Measurements from ENCODE around the gene CYP4F8.
"Not testable (repeated sequence)": the region's sequence is repeated elsewhere in the genome, so short reads cannot be mapped to it uniquely, and the experiment has no call there.

Gene CYP4F8

GRCh38 chr19:15614507-15615379 is at the start of gene CYP4F8:
CYP4F8 (plus strand) TSS chr19:15615218; CDS start chr19:15615617, 399 bp downstream.
- DNase-seq, result no peak

- DNase-seq, result no peak
Measured at GRCh38 chr19:15570420-15570819, 44.6 kb upstream of the CYP4F8 start.

DNA sequence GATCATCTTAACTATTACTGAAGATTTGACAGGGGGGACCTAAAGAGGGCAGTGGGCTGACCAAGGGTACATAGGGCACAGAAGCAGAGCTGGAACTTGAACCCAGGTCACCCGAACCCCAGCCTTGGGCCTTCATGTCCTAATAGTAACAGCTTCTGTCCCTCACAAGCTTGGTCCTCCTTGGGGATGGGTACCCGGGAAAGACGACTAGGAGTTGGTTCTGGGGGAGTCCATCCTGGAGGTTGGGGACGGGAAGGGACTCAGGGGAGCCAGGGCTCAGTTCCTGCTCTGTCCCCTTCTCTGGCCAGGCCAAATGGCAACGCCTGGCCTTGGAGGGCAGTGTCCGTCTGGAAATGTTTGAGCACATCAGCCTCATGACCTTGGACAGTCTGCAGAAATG is 39.6 kb upstream of the CYP4F8 start:
- DNase-seq, result no peak

GRCh38 chr19:15576526-15577156 is 38.4 kb upstream of the CYP4F8 start:
- DNase-seq, result no peak

DNA sequence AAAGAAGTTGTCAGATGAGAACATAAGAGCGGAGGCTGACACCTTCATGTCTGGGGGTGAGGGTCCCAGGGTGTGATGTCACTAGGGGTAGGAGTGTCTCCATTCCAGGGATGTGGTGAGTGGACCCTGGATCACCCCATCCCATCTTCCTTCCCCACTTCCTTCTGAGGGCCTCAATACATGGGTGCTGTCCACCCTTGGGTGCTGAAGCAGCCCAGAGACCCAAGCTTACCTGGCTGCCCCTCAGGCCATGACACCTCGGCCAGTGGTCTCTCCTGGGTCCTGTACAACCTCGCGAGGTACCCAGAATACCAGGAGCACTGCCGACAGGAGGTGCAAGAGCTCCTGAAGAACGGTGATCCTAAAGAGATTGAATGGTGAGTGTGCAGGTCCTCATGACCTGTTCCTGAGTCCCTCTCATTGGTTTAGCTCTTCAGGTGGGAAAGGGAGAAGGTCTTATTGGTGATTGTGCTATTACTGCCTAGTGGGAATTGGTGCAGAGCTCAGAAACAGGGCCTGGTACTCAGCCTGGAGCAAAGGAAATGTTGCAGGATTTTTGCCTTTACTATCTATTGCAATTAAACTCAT is 37.7 kb upstream of the CYP4F8 start:
- no peak for DNase-seq

GRCh38 chr19:15583346-15583745 is 31.7 kb upstream of the CYP4F8 start:
- no peak for DNase-seq

DNA sequence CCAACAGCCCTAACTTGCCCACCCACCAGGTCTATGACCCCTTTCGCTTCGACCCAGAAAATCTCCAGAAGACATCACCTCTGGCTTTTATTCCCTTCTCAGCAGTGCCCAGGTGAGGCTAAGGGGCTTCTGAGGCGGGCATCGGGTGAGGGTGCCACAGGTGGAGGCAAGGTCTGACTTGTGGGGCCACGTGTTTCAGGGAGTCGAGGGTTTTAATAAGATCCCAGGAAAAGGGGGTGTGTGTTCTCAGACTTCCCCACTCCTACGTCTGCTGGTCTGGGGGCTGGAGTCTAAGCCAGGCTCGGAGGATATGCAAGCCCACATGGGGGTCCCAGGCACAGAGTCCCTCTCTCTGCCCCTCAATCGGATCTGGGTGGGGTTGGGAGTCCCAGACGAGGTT is 30.9 kb upstream of the CYP4F8 start:
- DNase-seq, result no peak

- DNase-seq, result peak; percentile 86
Measured at GRCh38 chr19:15584541-15585115, 30.4 kb upstream of the CYP4F8 start.

DNA sequence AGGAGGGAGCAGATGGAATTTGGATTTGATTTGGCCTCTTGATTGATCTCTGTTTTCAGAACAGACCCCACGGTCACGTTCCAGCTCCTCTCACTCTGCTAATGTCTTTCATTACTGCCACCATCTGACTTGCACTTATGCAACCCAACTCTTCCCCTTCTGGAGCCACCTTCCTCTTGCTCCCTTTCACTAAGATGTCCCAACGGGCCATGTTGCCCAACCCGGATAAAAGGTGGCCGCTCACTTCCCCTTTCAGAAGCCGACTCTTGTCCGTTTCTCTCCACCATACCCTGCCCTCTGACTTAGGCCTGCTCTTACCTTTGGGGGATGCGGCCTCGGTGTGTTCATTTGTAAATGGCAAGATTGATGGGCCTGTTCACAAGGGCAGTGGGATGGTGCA is 27.4 kb upstream of the CYP4F8 start:
- DNase-seq, result no peak

DNA sequence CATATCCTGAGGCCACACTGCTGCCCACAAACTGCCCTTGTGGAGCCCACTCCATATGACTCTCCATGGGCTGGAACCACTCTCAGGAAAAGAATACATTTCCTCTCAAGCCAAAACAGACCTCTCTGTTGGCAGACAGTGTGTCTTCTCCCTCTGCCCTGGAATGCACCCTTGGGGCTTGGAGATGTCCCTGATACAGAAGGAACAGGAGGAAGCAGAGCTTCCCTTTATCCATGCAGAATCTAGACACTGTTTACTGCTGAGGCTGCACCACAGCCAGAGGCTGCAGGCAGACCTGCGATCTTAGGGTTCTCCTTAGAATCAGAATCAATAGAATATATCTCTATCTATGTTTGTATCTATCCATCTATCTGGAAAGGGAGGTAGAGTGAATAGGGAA is 26.8 kb upstream of the CYP4F8 start:
- no peak for DNase-seq

GRCh38 chr19:15589760-15590451 is 25.1 kb upstream of the CYP4F8 start:
- DNase-seq, result no peak

DNA sequence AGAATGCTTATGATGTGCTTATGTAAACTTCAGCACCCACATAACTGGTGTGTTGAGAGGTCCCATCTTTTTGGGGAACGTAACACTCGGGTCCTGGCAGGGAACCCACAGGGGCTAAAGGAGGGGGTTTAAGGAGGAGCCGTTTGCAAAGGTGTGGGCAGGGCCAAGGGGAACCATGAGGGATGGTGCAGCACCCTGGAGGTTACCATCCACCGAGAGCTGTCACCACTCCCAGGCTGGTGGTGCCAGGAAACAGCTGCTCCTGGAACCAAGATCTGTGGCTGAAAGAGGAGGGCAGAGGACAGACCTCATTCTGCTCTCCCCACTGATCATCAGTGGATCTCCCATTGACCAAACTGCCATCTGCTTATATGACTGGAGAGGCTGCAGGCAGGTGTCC is 23.2 kb upstream of the CYP4F8 start:
- DNase-seq, result no peak

DNA sequence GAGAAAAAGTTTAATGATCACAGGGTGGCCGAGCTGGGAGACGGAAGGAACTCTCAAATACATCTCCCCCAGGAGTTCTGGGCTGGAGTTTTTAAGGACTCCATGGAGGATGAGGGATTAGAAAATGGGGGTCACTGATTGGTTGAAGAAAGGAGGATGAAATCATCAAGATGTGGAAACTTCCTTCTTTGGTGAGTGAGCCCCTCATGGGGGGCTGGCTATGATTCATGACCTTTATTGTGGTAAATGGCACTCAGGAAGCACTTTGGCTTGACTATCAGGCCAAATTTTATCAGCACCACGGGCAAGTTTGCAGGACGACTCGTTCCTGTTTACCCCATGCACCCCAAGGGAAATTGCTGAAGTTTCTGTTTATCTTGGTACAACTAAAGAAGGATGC is 22.5 kb upstream of the CYP4F8 start:
- DNase-seq, result not testable (repeated sequence)

- DNase-seq, result not testable (repeated sequence)
Measured at GRCh38 chr19:15593766-15594165, 21.3 kb upstream of the CYP4F8 start.

DNA sequence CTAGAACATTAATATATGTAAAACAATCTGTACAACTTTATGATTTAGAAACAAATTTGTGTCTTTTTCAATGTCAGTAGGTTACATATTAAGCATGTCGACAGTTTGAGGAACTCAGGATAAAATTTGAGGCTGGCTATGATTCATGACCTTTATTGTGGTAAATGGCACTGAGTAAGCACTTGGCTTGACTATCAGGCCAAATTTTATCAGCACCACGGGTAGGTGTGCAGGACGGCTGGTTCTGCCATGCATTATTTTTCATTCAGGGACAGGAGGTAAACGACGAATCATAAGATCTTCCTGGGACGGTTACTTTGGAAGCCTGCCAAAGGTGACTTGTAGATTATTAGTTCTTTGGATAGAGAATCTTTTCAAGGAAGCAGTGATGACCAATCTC is 19.9 kb upstream of the CYP4F8 start:
- DNase-seq, result no peak

- not testable (repeated sequence) for DNase-seq
Measured at GRCh38 chr19:15607978-15608925, 6.8 kb upstream of the CYP4F8 start.

- no peak for DNase-seq
Measured at GRCh38 chr19:15609261-15609660, 5.8 kb upstream of the CYP4F8 start.

- no peak for DNase-seq
Measured at GRCh38 chr19:15612342-15612741, 2.7 kb upstream of the CYP4F8 start.

GRCh38 chr19:15613338-15613737 is 1.7 kb upstream of the CYP4F8 start:
- DNase-seq, result no peak

DNA sequence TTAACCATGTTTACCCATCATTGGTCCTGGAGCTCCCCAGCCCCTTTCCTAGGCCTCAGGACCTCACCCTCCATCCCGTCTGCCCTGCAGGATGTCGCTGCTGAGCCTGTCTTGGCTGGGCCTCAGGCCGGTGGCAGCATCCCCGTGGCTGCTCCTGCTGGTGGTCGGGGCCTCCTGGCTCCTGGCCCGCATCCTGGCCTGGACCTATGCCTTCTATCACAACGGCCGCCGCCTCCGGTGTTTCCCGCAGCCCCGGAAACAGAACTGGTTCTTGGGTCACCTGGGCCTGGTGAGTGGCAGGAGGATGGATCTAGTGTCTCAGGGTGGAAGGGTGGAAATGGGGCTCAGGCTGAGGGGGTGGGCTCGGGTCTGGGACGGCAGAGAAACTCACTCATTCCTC is 508 bp downstream of the CYP4F8 start:
- DNase-seq, result no peak

DNA sequence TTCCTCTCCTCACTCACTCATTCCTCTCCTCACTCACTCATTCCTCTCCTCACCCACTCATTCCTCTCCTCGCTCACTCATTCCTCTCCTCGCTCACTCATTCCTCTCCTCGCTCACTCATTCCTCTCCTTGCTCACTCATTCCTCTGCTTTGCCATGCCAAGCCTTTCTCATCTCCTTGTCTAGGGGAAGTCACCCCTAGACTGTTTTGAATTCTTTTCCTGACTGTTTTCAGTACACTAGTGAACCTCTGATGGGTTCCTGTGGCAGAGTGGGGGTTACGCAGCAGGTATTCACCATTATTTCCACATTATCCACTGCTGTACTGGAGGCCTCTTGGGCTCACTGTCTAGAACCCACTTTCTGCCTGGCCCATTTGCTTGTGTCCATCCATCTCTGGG is 1.2 kb downstream of the CYP4F8 start:
- DNase-seq, result no peak
